Measurements from ENCODE around the gene TMEM267.
A peak's percentile ranks its signal among the peaks of the same experiment; 100 is the strongest.
"Not testable (repeated sequence)": the region's sequence is repeated elsewhere in the genome, so short reads cannot be mapped to it uniquely, and the experiment has no call there.

TMEM267 gene

GRCh38 chr5:43483298-43484105, at the start of gene TMEM267:
Gene TMEM267, minus strand, starts transcription at chr5:43483865. Its CDS starts 29,896 bp downstream, at chr5:43453969.
- DNase-seq (ENCODE audit: low read depth in 4 of 4, low spot score in 1 of 4): peak; percentile 54 to 78 (median 63)

- DNase-seq (ENCODE audit: low read depth in 4 of 4, low spot score in 1 of 4): no peak
Observed at GRCh38 chr5:43530648-43531047, 47.0 kb upstream of the TMEM267 start.

- no peak for DNase-seq (ENCODE audit: low read depth in 4 of 4, low spot score in 1 of 4)
Observed at GRCh38 chr5:43523662-43524072, 40.0 kb upstream of the TMEM267 start.

GRCh38 chr5:43520615-43521014, 37.0 kb upstream of the TMEM267 start:
- no peak for DNase-seq (ENCODE audit: low read depth in 4 of 4, low spot score in 1 of 4)

- no peak for DNase-seq (ENCODE audit: low read depth in 4 of 4, low spot score in 1 of 4)
Observed at GRCh38 chr5:43515678-43516048, 32.0 kb upstream of the TMEM267 start.

- peak; percentile 93 to 96 (median 94) for DNase-seq (ENCODE audit: low read depth in 4 of 4, low spot score in 1 of 4)
Observed at GRCh38 chr5:43514816-43515677, 31.4 kb upstream of the TMEM267 start, which contains the start of gene C5orf34. Gene C5orf34, minus strand, starts transcription at chr5:43515148. Its CDS starts 5,809 bp downstream, at chr5:43509339.

GRCh38 chr5:43514471-43514815, 30.8 kb upstream of the TMEM267 start:
- peak in 2 of 4 experiments; percentile 10 to 21 for DNase-seq (ENCODE audit: low read depth in 4 of 4, low spot score in 1 of 4)

GRCh38 chr5:43514025-43514424, 30.4 kb upstream of the TMEM267 start:
- no peak for DNase-seq (ENCODE audit: low read depth in 4 of 4, low spot score in 1 of 4)

- DNase-seq (ENCODE audit: low read depth in 4 of 4, low spot score in 1 of 4): not testable (repeated sequence)
Observed at GRCh38 chr5:43511062-43511461, 27.4 kb upstream of the TMEM267 start.

GRCh38 chr5:43498581-43498980, 14.9 kb upstream of the TMEM267 start:
- no peak for DNase-seq (ENCODE audit: low read depth in 4 of 4, low spot score in 1 of 4)

- DNase-seq (ENCODE audit: low read depth in 4 of 4, low spot score in 1 of 4): no peak
Observed at GRCh38 chr5:43497311-43498104, 13.8 kb upstream of the TMEM267 start.

- DNase-seq (ENCODE audit: low read depth in 4 of 4, low spot score in 1 of 4): no peak
Observed at GRCh38 chr5:43491326-43491725, 7.7 kb upstream of the TMEM267 start.

GRCh38 chr5:43486353-43486752, 2.7 kb upstream of the TMEM267 start:
- no peak for DNase-seq (ENCODE audit: low read depth in 4 of 4, low spot score in 1 of 4)

GRCh38 chr5:43485406-43485805, 1.7 kb upstream of the TMEM267 start:
- no peak for DNase-seq (ENCODE audit: low read depth in 4 of 4, low spot score in 1 of 4)

GRCh38 chr5:43484106-43484849, 613 bp upstream of the TMEM267 start:
- peak; percentile 63 to 79 (median 72) for DNase-seq (ENCODE audit: low read depth in 4 of 4, low spot score in 1 of 4)

- no peak for DNase-seq (ENCODE audit: low read depth in 4 of 4, low spot score in 1 of 4)
Observed at GRCh38 chr5:43482490-43483297, 971 bp downstream of the TMEM267 start.

- no peak for DNase-seq (ENCODE audit: low read depth in 4 of 4, low spot score in 1 of 4)
Observed at GRCh38 chr5:43469671-43470391, 13.8 kb downstream of the TMEM267 start.

GRCh38 chr5:43467100-43467499, 16.6 kb downstream of the TMEM267 start:
- DNase-seq (ENCODE audit: low read depth in 4 of 4, low spot score in 1 of 4): no peak

GRCh38 chr5:43465455-43465854, 18.2 kb downstream of the TMEM267 start:
- DNase-seq (ENCODE audit: low read depth in 4 of 4, low spot score in 1 of 4): not testable (repeated sequence)

Data from stimulated activated CD4-positive, alpha-beta T cell treated with anti-CD3 and anti-CD28 coated beads, Interleukin-1b, Interleukin-23, amount 100 ng/mL, for 24 hours (primary cell).